OCI-LY1 (cell line): ENCODE results near the gene CALHM2.
A peak's percentile ranks its signal among the peaks of the same experiment; 100 is the strongest.

Experiments
- H2AFZ ChIP-seq: fragments of 200-600 bp; sonication (generic), shearing (Covaris generic); 2 replicates; pipeline ENCODE4 v1.6.0; 2014; ENCODE audit warnings: antibody characterized with exemption, mild to moderate bottlenecking, low read length
- H3F3A ChIP-seq: fragments of 200-600 bp; sonication (generic), shearing (Covaris generic); 2 replicates; pipeline ENCODE4 v1.6.0; 2014; ENCODE audit warnings: mild to moderate bottlenecking, antibody characterized with exemption, low read length, moderate library complexity; ENCODE audit not compliant: insufficient read depth
- H3K27ac ChIP-seq: fragments of 200-600 bp; sonication (generic); 2 replicates; pipeline ENCODE4 v1.5.1; 2014; ENCODE audit warnings: low read length, mixed run types, mild to moderate bottlenecking, low read depth; ENCODE audit not compliant: poor library complexity, severe bottlenecking
- H3K27me3 ChIP-seq: fragments of 200-600 bp; sonication (generic); 2 replicates; pipeline ENCODE4 v1.6.0; 2014; ENCODE audit warnings: antibody characterized with exemption, mild to moderate bottlenecking, low read length, moderate library complexity; ENCODE audit not compliant: insufficient read depth
- H3K36me3 ChIP-seq: fragments of 200-600 bp; sonication (generic); 2 replicates; pipeline ENCODE4 v1.6.1; 2014; ENCODE audit warnings: mild to moderate bottlenecking, antibody characterized with exemption, low read length, moderate library complexity, mixed read lengths; ENCODE audit not compliant: insufficient read depth
- H3K4me1 ChIP-seq: fragments of 200-600 bp; sonication (generic); 2 replicates; pipeline ENCODE4 v1.5.1; 2014; ENCODE audit warnings: mild to moderate bottlenecking, low read length, moderate library complexity; ENCODE audit not compliant: insufficient read depth, severe bottlenecking
- H3K4me2 ChIP-seq: fragments of 200-600 bp; sonication (generic), shearing (Covaris generic); 2 replicates; pipeline ENCODE4 v1.6.1; 2014; ENCODE audit warnings: low read length
- H3K4me3 ChIP-seq: fragments of 200-600 bp; sonication (generic); 2 replicates; pipeline ENCODE4 v1.5.1; 2014; ENCODE audit warnings: low read length, low read depth, mild to moderate bottlenecking, mixed read lengths; ENCODE audit not compliant: poor library complexity, severe bottlenecking
- H3K79me2 ChIP-seq: fragments of 200-600 bp; shearing (Covaris generic); 2 replicates; pipeline ENCODE4 v1.6.1; 2016; ENCODE audit warnings: mixed run types, low read length, mixed read lengths; ENCODE audit not compliant: insufficient read depth
- H3K9ac ChIP-seq: fragments of 200-600 bp; sonication (generic), shearing (Covaris generic); 2 replicates; pipeline ENCODE4 v1.6.1; 2014; ENCODE audit warnings: mild to moderate bottlenecking, low read length, mixed read lengths
- H3K9me2 ChIP-seq: fragments of 200-600 bp; sonication (generic), shearing (Covaris generic); 2 replicates; pipeline ENCODE4 v1.6.1; 2014; ENCODE audit warnings: low read depth, mild to moderate bottlenecking, low read length, mixed read lengths
- H3K9me3 ChIP-seq: fragments of 200-600 bp; shearing (Covaris generic); 2 replicates; pipeline ENCODE4 v1.6.1; 2014; ENCODE audit warnings: low read length, mixed read lengths
- H4K20me1 ChIP-seq: fragments of 200-600 bp; sonication (generic), shearing (Covaris generic); 2 replicates; pipeline ENCODE4 v1.6.0; 2016; ENCODE audit warnings: mild to moderate bottlenecking, low read length; ENCODE audit not compliant: insufficient read depth
- CTCF ChIP-seq: fragments of 200-600 bp; sonication (generic), shearing (Covaris generic); IDR thresholded peaks from 2 replicates; pipeline ENCODE4 v1.5.1; 2017; ENCODE audit warnings: mild to moderate bottlenecking, antibody characterized with exemption, low read length, moderate library complexity, mixed read lengths
- EZH2 ChIP-seq: fragments of 200-600 bp; sonication (generic), shearing (Covaris generic); IDR thresholded peaks from 2 replicates; pipeline ENCODE4 v1.8.0; 2017; ENCODE audit warnings: borderline replicate concordance, mixed run types, mild to moderate bottlenecking, antibody characterized with exemption, low read length, moderate library complexity, mixed read lengths

CALHM2 gene

DNA sequence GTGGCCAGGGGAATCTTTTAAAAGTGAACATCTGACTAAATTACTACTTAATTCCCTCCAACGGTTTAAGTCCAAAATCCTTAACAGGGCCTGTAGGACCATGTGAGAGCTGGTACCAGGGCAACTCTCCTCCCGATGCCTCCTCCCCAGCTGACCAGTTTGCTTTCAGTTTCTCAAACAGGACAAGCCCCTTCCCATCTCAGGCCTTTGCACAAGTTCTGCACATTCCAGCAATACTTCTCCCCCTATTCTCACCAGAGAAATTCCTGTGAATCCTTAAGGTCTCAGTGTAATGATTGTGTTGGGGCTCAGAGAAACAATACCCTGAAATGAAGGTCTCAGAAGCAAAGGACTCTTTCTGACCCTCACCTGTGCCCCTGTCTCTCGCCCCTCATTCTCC is 14.6 kb upstream of the CALHM2 start:
- no peaks in the 10 kb centered on the region for H3K27me3 ChIP-seq
- H3K9me2 ChIP-seq, result no peaks in the 10 kb centered on the region
- H3K9me3 ChIP-seq, result no peaks in the 10 kb centered on the region
- no peaks in the 10 kb centered on the region for H3K36me3 ChIP-seq
- peak overlapping the region; percentile 7; the same call in 1 of the 2 replicates for H3K9ac ChIP-seq
- H3K4me2 ChIP-seq, result peak overlapping the region; percentile 21; the same call in 1 of the 2 replicates
- H3K79me2 ChIP-seq, result no peaks in the 10 kb centered on the region
- no peak overlapping the region for H2AFZ ChIP-seq
- H3K4me1 ChIP-seq, result peaks cover 44% of the 10 kb centered on the region
- H3K27ac ChIP-seq, result peak overlapping the region; percentile 85
- H3K4me3 ChIP-seq, result no peak overlapping the region
- H3F3A ChIP-seq, result no peaks in the 10 kb centered on the region
- TF ChIP-seq EZH2 (no peak), CTCF (no peak)
- no peaks in the 10 kb centered on the region for H4K20me1 ChIP-seq

GRCh38 chr10:103465411-103466179 is 13.4 kb upstream of the CALHM2 start:
- Histone ChIP-seq H3K36me3 (no peaks in the 10 kb centered on the region), H3K4me1 (peaks cover 32% of the 10 kb centered on the region), H3K27me3 (no peaks in the 10 kb centered on the region), H3K79me2 (no peaks in the 10 kb centered on the region), H4K20me1 (no peaks in the 10 kb centered on the region), H3K9me3 (no peaks in the 10 kb centered on the region), H3K4me2 (no peak overlapping the region; the same call in 1 of the 2 replicates), H3K9me2 (no peaks in the 10 kb centered on the region), H2AFZ (no peak overlapping the region), H3F3A (no peaks in the 10 kb centered on the region), H3K9ac (no peak overlapping the region), H3K4me3 (no peak overlapping the region), H3K27ac (no peak overlapping the region)
- TF ChIP-seq CTCF, result no peak
- TF ChIP-seq EZH2, result no peak

- Histone ChIP-seq H3K4me2 (no peak overlapping the region), H3K4me3 (no peak overlapping the region), H3K9ac (no peak overlapping the region), H3K36me3 (no peaks in the 10 kb centered on the region), H3K27ac (no peak overlapping the region), H3K4me1 (peaks cover 29% of the 10 kb centered on the region), H2AFZ (no peak overlapping the region), H3K9me3 (no peaks in the 10 kb centered on the region), H4K20me1 (no peaks in the 10 kb centered on the region), H3K27me3 (no peaks in the 10 kb centered on the region), H3K9me2 (no peaks in the 10 kb centered on the region), H3F3A (no peaks in the 10 kb centered on the region), H3K79me2 (no peaks in the 10 kb centered on the region)
- TF ChIP-seq EZH2 (no peak), CTCF (no peak)
These were observed 11.3 kb upstream of the CALHM2 start for GRCh38 chr10:103463499-103463898.
